Mononuclear cell (primary cell): Measurements from ENCODE around the gene FLG2. TPM values are rescaled to one million over a fixed set of nuclear protein-coding genes. Genes with fewer than 3 reads are reported as not detected.
"Not testable (repeated sequence)": the region's sequence is repeated elsewhere in the genome, so short reads cannot be mapped to it uniquely, and the experiment has no call there.

ENCODE experiments used
- H3K27me3 ChIP-seq: 2 replicates; pipeline ENCODE4 v1.6.0; 2011; ENCODE audit warnings: low read length, control low read depth; ENCODE audit not compliant: insufficient read depth
- H3K4me1 ChIP-seq: 2 replicates; pipeline ENCODE4 v1.5.1; 2011; ENCODE audit warnings: mild to moderate bottlenecking, low read length, control low read depth; ENCODE audit not compliant: insufficient read depth
- H3K4me3 ChIP-seq: 2 replicates; pipeline ENCODE4 v1.5.1; 2011; ENCODE audit warnings: mild to moderate bottlenecking, low read length, moderate library complexity
- H3K9me3 ChIP-seq: 2 replicates; pipeline ENCODE4 v1.5.1; 2011; ENCODE audit warnings: low read depth, mild to moderate bottlenecking, control low read depth, low read length
- total RNA-seq: library from RNA; depleted of rRNA; stranded (reverse); fragments of >200 nt; gene quantifications from one replicate; pipeline ENCODE4 v1.2.3, GENCODE V29; 2012

Gene FLG2
- total RNA-seq, 1 donor, result not detected

- not testable (repeated sequence) for H3K4me3 ChIP-seq, H3K4me1 ChIP-seq, H3K9me3 ChIP-seq, H3K27me3 ChIP-seq
Observed at GRCh38 chr1:152303139-152303872, 56.5 kb downstream of the FLG2 start.

Other genes with a start within 250 kb of the FLG2 start
- not detected for gene TCHH, start 244.6 kb downstream of the FLG2 start, total RNA-seq
- not detected for gene RPTN, start 200.8 kb downstream of the FLG2 start, total RNA-seq
- under 0.01 TPM for gene HRNR, start 135.8 kb downstream of the FLG2 start, total RNA-seq
- not detected for gene FLG, start 34.8 kb downstream of the FLG2 start, total RNA-seq
- gene CRNN, start 54.3 kb upstream of the FLG2 start, total RNA-seq, result not detected
- gene LCE5A, start 150.8 kb upstream of the FLG2 start, total RNA-seq, result not detected
- gene CRCT1, start 154.5 kb upstream of the FLG2 start, total RNA-seq, result not detected
- not detected for gene LCE3E, start 206.8 kb upstream of the FLG2 start, total RNA-seq
- not detected for gene LCE3D, start 220.5 kb upstream of the FLG2 start, total RNA-seq
- gene LCE3C, start 240.2 kb upstream of the FLG2 start, total RNA-seq, result not detected